ENCODE measurements around the gene IQCE. TPM values are rescaled to one million over a fixed set of nuclear protein-coding genes. Genes with fewer than 3 reads are reported as not detected.

IQCE gene
- total RNA-seq, 1 experiment from 2014 or later, result 16.7 TPM

DNA sequence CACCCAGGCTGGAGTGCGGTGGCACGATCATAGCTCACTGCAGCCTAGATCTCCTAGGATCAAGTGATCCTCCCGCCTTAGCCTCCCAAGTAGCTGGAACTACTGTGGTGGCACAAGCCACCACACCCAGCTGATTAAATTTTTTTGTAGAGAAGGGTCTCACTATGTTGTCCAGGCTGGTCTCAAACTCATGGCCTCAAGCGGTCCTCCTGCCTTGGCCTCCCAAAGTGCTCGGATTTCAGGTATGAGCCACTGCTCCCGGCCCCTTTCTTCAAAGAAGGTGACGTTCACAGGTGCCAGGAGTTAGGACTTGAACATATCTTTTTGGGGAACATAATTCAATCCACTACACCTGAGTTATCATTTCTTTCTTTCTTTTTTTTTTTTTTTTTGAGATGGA lies 70.1 kb downstream of the IQCE start:
- H3K4me1 Mint-ChIP-seq (ENCODE audit: insufficient read depth, unreplicated experiment), result peaks cover 15% of the 10 kb centered on the region
- no peak overlapping the region for H3K4me3 Mint-ChIP-seq (ENCODE audit: unreplicated experiment)
- DNase-seq (ENCODE audit: unreplicated experiment), result no peak
- no peak overlapping the region for H3K27ac Mint-ChIP-seq (ENCODE audit: low read depth, unreplicated experiment)
- H3K9me3 Mint-ChIP-seq (ENCODE audit: unreplicated experiment), result no peaks in the 10 kb centered on the region
- CTCF ChIA-PET, result interaction anchor here (1.1 kb wide), 1 partner anchor 58 kb away, joined by 3 read pairs; no protein-coding TSS in a partner anchor
- BruUV-seq (replicated peaks), result no TSS peak
- H3K36me3 Mint-ChIP-seq (ENCODE audit: insufficient read depth, unreplicated experiment), result no peaks in the 10 kb centered on the region
- TF ChIP-seq, protein P1, sequence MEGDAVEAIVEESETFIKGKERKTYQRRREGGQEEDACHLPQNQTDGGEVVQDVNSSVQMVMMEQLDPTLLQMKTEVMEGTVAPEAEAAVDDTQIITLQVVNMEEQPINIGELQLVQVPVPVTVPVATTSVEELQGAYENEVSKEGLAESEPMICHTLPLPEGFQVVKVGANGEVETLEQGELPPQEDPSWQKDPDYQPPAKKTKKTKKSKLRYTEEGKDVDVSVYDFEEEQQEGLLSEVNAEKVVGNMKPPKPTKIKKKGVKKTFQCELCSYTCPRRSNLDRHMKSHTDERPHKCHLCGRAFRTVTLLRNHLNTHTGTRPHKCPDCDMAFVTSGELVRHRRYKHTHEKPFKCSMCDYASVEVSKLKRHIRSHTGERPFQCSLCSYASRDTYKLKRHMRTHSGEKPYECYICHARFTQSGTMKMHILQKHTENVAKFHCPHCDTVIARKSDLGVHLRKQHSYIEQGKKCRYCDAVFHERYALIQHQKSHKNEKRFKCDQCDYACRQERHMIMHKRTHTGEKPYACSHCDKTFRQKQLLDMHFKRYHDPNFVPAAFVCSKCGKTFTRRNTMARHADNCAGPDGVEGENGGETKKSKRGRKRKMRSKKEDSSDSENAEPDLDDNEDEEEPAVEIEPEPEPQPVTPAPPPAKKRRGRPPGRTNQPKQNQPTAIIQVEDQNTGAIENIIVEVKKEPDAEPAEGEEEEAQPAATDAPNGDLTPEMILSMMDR (IDR thresholded peaks at IDR 0.05; ENCODE audit: unreplicated experiment), result no peak
- POLR2A ChIA-PET, result no interaction called here
- H3K27me3 Mint-ChIP-seq (ENCODE audit: insufficient read depth, unreplicated experiment), result no peaks in the 10 kb centered on the region
- intact Hi-C loops (cut with micrococcal nuclease), result no loop called here

DNA sequence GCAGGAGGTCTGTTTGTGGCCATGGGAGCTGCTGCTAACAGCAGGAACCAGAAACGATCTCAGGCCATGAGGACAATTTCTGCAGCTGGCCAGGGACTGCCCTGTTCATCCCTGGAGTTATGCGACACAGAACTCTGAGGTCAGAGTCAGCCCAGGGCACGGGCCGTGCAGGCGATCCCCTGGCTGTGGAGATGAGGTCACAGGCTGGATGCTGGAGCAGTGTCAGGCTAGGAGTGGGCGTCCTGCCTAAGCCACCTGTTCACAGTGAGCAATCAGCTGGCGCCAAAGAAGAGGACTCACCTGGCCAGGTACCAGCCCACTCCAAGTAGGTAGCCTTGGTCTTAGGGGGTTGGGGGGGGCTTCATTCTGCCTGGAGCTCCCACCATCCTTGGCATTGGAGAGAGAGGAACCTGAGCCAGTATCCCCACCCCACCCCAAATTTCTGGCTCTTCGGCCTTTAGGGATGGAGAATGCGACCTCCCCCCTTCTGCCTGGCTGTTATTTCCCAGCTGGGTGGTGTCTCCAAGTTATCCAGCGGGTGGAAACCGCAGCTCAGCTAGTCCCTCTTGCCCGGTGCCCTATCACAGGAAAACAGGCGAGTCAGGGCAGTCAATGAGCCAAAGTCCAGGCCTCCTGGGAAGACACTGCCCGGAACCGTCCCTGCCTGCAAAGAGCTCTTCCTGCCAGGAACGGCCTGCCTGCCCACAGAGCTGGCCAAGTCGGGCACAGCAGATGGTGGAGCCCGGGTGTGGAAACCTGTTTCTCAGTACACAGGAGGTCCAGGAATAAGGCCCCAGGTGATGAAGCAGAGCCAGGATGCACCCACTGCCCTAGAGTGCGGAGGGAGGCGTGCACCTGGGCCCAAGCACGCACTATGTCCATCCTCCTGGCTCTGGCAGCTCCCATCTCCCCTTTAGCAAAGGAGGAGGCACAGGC lies 71.2 kb downstream of the IQCE start:
- H3K9me3 Mint-ChIP-seq (ENCODE audit: unreplicated experiment), result no peaks in the 10 kb centered on the region
- H3K27ac Mint-ChIP-seq (ENCODE audit: low read depth, unreplicated experiment), result no peak overlapping the region
- ChIA-PET POLR2A (interaction anchor here (0.7 kb wide), 1 partner anchor 37 kb away, joined by 3 read pairs; no protein-coding TSS in a partner anchor), CTCF (interaction anchor here (0.8 kb wide), 1 partner anchor 161 kb away, joined by 3 read pairs; no protein-coding TSS in a partner anchor)
- H3K4me3 Mint-ChIP-seq (ENCODE audit: unreplicated experiment), result no peak overlapping the region
- no TSS peak for BruUV-seq (replicated peaks)
- intact Hi-C loops (cut with micrococcal nuclease), result loop anchor here (5.0 kb wide), 1 partner anchor 73 kb away; the partner anchor contains the start of genes BRAT1 and IQCE
- TF ChIP-seq, protein P1 (IDR thresholded peaks at IDR 0.05; ENCODE audit: unreplicated experiment), result no peak
- H3K27me3 Mint-ChIP-seq (ENCODE audit: insufficient read depth, unreplicated experiment), result no peaks in the 10 kb centered on the region
- peaks cover 14% of the 10 kb centered on the region for H3K4me1 Mint-ChIP-seq (ENCODE audit: insufficient read depth, unreplicated experiment)
- H3K36me3 Mint-ChIP-seq (ENCODE audit: insufficient read depth, unreplicated experiment), result no peaks in the 10 kb centered on the region
- no peak for DNase-seq (ENCODE audit: unreplicated experiment)

DNA sequence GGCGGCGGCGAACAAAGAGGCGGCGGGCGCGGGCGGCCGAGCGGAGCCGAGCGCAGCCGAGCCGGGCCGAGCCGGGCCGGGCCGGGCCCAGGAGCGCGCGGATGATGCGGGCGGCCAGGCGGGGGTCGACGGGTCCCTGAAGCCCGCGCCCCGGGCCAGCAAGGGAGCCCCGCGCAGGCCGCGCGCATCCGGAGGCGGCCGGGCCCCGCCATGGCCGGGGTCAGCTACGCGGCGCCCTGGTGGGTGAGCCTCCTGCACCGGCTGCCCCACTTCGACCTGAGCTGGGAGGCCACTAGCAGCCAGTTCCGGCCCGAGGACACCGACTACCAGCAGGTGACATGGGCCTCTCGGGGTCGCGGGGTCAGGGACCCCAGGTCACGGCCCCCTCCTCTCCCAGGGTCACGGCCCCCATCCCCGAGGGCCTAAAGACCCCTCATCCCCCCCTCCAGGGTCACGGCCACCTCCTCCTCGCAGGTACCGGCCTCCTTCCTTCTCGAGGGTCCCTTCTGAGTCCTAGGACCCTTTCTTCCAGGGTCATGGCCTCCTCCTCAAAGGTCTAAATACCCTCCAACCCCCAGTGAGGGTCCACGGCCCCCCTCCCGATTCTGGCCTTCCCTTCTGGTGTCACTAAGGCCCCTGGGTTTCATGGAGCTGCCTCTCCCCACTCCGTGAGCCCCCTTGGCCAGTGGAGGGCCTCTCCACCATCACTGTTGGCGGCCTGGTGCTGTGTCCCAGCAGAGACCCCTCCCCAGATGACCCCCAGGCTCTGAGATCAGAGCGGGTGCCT lies 73.4 kb downstream of the IQCE start, which contains the start of gene TTYH3:
Gene TTYH3, plus strand, starts transcription at position 41 of the 787 bp plus-strand sequence. Its CDS starts 170 bp downstream, at position 211.
- H3K4me1 Mint-ChIP-seq (ENCODE audit: insufficient read depth, unreplicated experiment), result peaks cover 11% of the 10 kb centered on the region
- H3K9me3 Mint-ChIP-seq (ENCODE audit: unreplicated experiment), result no peaks in the 10 kb centered on the region
- BruUV-seq (replicated peaks), result TSS peak; percentile 60
- ChIA-PET POLR2A (interaction anchor here (0.6 to 2.5 kb wide), 8 partner anchors 7 to 1104 kb away, joined by 3 to 7 read pairs (median 4); partner anchors contain the start of gene EIF3B), CTCF (interaction anchor here (0.6 to 0.7 kb wide), 2 partner anchors 1170 to 1804 kb away, joined by 3 read pairs; no protein-coding TSS in a partner anchor)
- peak within 1 kb of the TSS; percentile 85 for H3K27ac Mint-ChIP-seq (ENCODE audit: low read depth, unreplicated experiment)
- intact Hi-C loops (cut with micrococcal nuclease), result loop anchor here (5.0 kb wide), 1 partner anchor 75 kb away; the partner anchor contains the start of genes BRAT1 and IQCE
- peak within 1 kb of the TSS; percentile 93 for H3K4me3 Mint-ChIP-seq (ENCODE audit: unreplicated experiment)
- H3K27me3 Mint-ChIP-seq (ENCODE audit: insufficient read depth, unreplicated experiment), result no peaks in the 10 kb centered on the region
- TF ChIP-seq, protein P1 (IDR thresholded peaks at IDR 0.05; ENCODE audit: unreplicated experiment), result no peak
- DNase-seq (ENCODE audit: unreplicated experiment), result peak; percentile 28
- H3K36me3 Mint-ChIP-seq (ENCODE audit: insufficient read depth, unreplicated experiment), result no peaks in the 10 kb centered on the region
